ENCODE data around the gene PRPF18.

PRPF18 gene

GRCh38 chr10:13674645-13675588 is 88.2 kb downstream of the PRPF18 start:
- no peak for DNase-seq
- H3K4me3 ChIP-seq (ENCODE audit: low read depth, low read length) = no peak overlapping the region
- TF ChIP-seq, protein P1, sequence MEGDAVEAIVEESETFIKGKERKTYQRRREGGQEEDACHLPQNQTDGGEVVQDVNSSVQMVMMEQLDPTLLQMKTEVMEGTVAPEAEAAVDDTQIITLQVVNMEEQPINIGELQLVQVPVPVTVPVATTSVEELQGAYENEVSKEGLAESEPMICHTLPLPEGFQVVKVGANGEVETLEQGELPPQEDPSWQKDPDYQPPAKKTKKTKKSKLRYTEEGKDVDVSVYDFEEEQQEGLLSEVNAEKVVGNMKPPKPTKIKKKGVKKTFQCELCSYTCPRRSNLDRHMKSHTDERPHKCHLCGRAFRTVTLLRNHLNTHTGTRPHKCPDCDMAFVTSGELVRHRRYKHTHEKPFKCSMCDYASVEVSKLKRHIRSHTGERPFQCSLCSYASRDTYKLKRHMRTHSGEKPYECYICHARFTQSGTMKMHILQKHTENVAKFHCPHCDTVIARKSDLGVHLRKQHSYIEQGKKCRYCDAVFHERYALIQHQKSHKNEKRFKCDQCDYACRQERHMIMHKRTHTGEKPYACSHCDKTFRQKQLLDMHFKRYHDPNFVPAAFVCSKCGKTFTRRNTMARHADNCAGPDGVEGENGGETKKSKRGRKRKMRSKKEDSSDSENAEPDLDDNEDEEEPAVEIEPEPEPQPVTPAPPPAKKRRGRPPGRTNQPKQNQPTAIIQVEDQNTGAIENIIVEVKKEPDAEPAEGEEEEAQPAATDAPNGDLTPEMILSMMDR (IDR thresholded peaks at IDR 0.05; ENCODE audit: low read depth, low read length) = no peak
- H3K27me3 ChIP-seq = no peaks in the 10 kb centered on the region
- no peaks in the 10 kb centered on the region for H3K9me3 ChIP-seq
- H3K4me1 ChIP-seq = no peaks in the 10 kb centered on the region
- no peaks in the 10 kb centered on the region for H3K36me3 ChIP-seq

- Histone ChIP-seq H3K27me3 (no peaks in the 10 kb centered on the region), H3K36me3 (no peaks in the 10 kb centered on the region), H3K4me3 (ENCODE audit: low read depth, low read length) (no peak overlapping the region), H3K4me1 (no peaks in the 10 kb centered on the region), H3K9me3 (no peaks in the 10 kb centered on the region)
- DNase-seq = no peak
- TF ChIP-seq, protein P1 (IDR thresholded peaks at IDR 0.05; ENCODE audit: low read depth, low read length) = no peak
These were observed 91.5 kb downstream of the PRPF18 start for GRCh38 chr10:13678101-13678843.
